GM18505 (cell line): ENCODE data around the gene DNAJC17.

Experiments used
- ATAC-seq: cut with Tn5 transposase; IDR thresholded peaks from one replicate; pipeline ENCODE4 v1.9.1; 2021; ENCODE audit not compliant: unreplicated experiment
- POLR2A ChIP-seq: IDR thresholded peaks from 4 replicates; pipeline ENCODE4 v1.6.1; 2011; ENCODE audit warnings: borderline replicate concordance; ENCODE audit not compliant: insufficient read depth, insufficient read length; ENCODE audit errors: extremely low read depth

The DNAJC17 gene

GRCh38 chr15:40843885-40844695 lies 36.8 kb upstream of the DNAJC17 start, which contains the start of gene SPINT1:
TSS of gene SPINT1 (plus strand) at chr15:40844048. CDS start at chr15:40844555, 507 bp downstream.
- TF ChIP-seq POLR2A = peak; percentile 16
- ATAC-seq = no peak

GRCh38 chr15:40843261-40843884 lies 36.1 kb upstream of the DNAJC17 start:
- no peak for TF ChIP-seq POLR2A
- ATAC-seq = no peak

DNA sequence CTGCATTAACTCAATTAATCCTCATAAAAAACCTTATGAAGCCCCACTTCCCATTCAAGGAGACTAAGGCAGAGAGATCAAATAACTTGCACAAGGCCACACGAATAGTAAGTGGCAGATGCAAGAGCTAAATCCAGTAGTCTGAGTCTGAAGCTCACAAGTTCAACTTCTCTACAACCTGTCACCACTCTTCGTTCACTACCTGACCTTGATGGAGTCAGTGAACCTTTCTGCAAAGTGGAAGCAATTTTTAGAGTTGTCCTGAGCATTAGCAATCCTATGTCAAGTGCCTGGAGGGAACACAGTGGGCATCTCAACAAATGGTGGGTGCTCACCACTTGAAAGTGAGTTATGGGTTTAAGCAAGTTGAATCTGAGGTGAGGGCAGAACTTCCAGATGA lies 34.5 kb upstream of the DNAJC17 start:
- ATAC-seq = no peak
- TF ChIP-seq POLR2A = no peak

DNA sequence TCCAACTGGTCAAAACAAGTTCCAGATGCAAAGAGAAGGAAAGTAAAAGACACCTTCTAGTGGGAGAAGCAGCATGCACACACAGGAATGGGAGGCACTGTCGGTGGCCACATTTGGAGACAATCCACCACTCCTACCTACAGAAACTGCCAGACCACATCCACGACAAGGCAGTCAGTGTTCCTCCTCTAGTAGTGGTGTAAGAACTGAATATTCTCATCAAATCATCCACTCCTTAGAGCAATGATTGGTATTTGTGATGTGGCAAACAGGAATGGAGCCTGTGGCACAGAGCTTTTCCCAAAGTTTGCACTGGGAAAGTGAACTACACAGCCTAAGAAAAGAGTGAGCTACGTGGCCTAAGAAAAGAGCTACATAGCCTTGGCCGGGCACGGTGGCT lies 31.5 kb upstream of the DNAJC17 start:
- no peak for TF ChIP-seq POLR2A
- ATAC-seq = no peak

DNA sequence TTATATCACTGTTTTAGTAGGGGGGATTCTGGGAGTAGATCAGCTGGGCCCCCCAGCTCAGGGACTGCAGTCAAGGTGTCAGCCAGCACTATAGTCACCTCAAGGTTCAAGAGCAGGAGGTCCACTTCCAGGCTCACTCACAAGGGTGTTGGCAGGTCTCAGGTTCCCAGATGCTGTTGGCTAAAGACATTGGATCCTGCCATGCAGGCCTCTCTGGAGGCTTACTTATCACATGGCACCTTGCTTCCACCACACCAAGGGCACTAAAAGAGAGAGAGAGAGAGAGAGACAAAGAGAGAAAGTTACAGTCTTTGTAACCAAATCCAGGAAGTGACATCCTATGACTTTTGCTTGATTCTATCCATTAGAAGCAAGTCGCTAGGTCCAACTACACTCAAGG lies 28.7 kb upstream of the DNAJC17 start:
- no peak for TF ChIP-seq POLR2A
- no peak for ATAC-seq

- no peak for ATAC-seq
- TF ChIP-seq POLR2A = no peak
Measured at GRCh38 chr15:40832903-40833302, 25.6 kb upstream of the DNAJC17 start.

DNA sequence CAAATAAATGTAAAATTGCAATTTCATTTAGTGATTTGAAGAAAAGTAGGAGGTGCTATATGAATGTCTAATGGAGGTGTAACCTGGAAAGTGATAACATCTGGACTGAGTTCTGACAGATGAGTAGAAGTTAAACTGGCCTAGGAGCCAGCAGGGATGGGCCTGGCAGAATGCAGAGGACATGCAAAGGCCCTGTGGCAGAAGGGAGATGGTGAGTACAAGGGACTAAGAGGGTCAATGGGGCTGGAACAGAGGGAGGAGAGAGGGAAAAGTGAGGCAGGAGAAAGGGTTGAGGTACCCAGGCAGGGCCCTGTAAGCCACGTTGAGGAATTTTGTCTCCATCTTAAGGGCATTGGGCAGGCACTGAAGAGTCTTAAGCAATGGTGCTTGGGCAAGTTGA lies 24.6 kb upstream of the DNAJC17 start:
- ATAC-seq = no peak

DNA sequence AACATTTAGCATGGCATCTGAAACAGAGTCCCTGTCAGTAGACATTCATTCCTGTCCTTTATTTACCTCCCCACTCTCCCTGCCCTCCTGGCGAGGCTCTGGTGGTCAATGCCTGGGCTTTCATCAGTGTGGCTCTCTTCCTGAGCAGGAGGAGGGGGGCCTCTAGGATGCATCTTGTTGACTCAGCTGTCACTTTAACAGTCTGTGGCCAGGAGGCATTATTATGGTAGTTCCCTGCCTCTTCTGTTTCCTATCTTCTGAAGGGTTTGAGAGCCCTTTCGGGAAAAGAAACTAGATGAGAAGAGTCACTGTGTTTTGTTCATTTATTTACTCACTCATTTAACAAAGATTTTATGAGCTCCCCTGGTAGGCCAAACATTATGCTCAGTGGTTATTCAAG lies 23.6 kb upstream of the DNAJC17 start:
- ATAC-seq = no peak

More for the DNA sequence above, 24.6 kb upstream of the DNAJC17 start:
- no peak for TF ChIP-seq POLR2A

DNA sequence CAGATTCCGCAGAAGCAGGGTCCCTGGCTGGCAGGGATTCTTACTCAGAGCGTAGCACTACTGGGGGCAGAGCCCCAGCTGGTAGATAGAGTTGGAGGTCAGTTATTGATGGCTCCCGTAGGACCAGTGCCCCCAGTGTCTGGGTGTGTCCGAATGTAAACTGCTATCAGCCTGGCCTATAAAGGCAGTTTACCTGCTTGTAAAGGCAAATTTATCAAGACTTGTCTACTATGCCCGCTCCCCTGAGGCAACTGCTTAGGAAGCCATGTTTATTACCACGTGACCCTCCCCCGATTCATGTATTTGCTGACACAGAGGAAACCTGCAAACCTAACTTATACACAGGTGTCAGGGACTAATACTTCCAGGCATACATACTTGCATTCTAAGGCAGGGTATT lies 21.8 kb upstream of the DNAJC17 start:
- ATAC-seq = no peak
- TF ChIP-seq POLR2A = no peak

More for the DNA sequence above, 23.6 kb upstream of the DNAJC17 start:
- TF ChIP-seq POLR2A = no peak

DNA sequence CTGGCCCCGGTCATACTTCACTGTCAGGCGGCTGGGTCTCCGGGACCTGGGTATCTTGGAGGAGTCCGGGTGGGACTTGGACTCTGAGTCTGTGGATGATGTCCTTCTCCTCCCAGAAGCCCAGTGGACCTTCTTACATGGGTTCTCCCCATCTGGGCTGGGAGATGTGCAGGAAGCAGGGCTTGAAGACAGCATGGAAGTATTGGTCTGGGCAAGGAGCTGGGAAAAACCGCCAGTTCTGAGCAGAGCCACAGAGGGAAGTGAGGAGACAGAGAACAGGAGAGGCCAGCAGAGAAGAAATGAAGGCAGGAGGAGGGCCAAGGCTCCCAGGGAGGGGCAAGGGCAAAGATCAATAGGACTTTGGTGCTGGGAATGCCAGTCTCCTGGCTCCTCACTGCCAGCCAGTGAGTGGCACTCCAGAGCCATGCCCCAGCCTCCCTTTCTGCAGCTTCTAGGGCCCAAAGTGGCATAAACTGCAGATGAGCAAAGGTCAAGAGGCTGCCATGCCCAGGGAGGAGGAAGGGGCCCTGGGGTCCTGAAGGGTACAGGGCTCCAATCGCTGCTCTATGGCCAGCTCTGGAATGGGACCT lies 21.3 kb upstream of the DNAJC17 start, which contains the start of gene PPP1R14D:
Gene PPP1R14D (minus strand): TSS at position 262 of the 590 bp plus-strand sequence. CDS start 67 bp downstream, at position 195.
- no peak for TF ChIP-seq POLR2A
- no peak for ATAC-seq

DNA sequence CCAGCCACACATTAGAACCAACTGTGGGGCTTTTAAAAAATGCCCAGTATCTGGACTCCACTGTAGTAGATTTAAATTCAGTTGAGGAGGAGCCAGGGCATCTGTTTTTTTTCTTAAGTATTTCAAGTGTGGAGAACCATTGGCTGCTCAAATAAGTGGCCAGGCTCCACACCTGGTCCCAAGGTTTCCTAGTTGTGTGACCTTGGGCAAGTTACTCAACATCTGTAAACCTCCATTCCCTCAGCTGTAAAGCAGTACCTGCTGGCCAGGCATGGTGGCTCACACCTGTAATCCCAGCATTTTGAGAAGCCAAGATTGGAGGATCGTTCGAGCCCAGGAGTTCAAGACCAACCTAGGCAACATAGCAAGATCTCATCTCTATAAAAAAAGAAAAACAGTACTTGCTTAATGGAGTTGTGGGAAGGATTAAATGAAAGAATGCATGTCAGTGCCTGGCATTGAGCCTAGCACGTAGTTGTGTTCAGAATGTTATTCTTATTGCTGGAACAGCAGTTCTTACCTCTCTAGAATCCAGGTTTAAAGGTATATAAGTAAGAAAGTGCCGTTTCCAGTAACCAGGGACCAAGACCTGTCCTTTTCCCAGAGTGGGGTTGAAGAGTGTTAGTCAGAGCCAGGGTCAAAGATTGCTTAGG lies 19.3 kb upstream of the DNAJC17 start:
- ATAC-seq = no peak
- no peak for TF ChIP-seq POLR2A

- no peak for ATAC-seq
- TF ChIP-seq POLR2A = no peak
Measured at GRCh38 chr15:40825661-40826422, 18.6 kb upstream of the DNAJC17 start.
